ENCODE measurements around the gene TMEM108. TPM values are rescaled to one million over a fixed set of nuclear protein-coding genes. Genes with fewer than 3 reads are reported as not detected.

The TMEM108 gene
- polyA plus RNA-seq, 1 donor (not counting 4 experiments of a cell fraction or from before 2014, with no cell fraction given) = not detected

- Histone ChIP-seq H3K79me2 (ENCODE audit: control insufficient read depth, insufficient read depth, low read length) (no peaks in the 10 kb centered on the region), H3K4me1 (ENCODE audit: control insufficient read depth, extremely low read depth, insufficient read depth, low read length) (no peaks in the 10 kb centered on the region), H2AFZ (ENCODE audit: control insufficient read depth, low read length) (no peak overlapping the region), H3K4me3 (ENCODE audit: control insufficient read depth in 2 of 3, extremely low read depth in 1 of 3, insufficient read depth in 2 of 3, low read depth in 1 of 3, low read length in 3 of 3) (no peak overlapping the region), H3K27me3 (ENCODE audit: control insufficient read depth, extremely low read depth, insufficient read depth, low read length) (peaks cover 8% of the 10 kb centered on the region), H3K4me2 (ENCODE audit: control insufficient read depth, extremely low read depth, insufficient read depth, low read depth, low read length) (no peak overlapping the region), H3K36me3 (ENCODE audit: control insufficient read depth in 2 of 2, extremely low read depth in 1 of 2, insufficient read depth in 2 of 2, low read length in 2 of 2) (no peaks in the 10 kb centered on the region), H3K27ac (ENCODE audit: control insufficient read depth, insufficient read depth, low read length) (no peak overlapping the region), H4K20me1 (ENCODE audit: control insufficient read depth, extremely low read depth, insufficient read depth, low read length) (no peaks in the 10 kb centered on the region), H3K9ac (ENCODE audit: control insufficient read depth, extremely low read depth, insufficient read depth, low read length) (no peak overlapping the region), H3K9me1 (ENCODE audit: control insufficient read depth, extremely low read depth, insufficient read depth, low read length) (no peaks in the 10 kb centered on the region), H3K9me3 (ENCODE audit: control insufficient read depth, low read depth, low read length) (no peaks in the 10 kb centered on the region)
- no peak for TF ChIP-seq CTCF (optimal IDR thresholded peaks at IDR 0.05 in 1 of 3, IDR thresholded peaks at IDR 0.05 in 1 of 3, conservative IDR thresholded peaks at IDR 0.05 in 1 of 3; ENCODE audit: extremely low read depth in 1 of 3, insufficient read depth in 2 of 3, low read length in 3 of 3)
- TF ChIP-seq EZH2 (IDR thresholded peaks at IDR 0.05; ENCODE audit: low read length) = no peak
- dilution Hi-C loops (cut with MboI; ENCODE audit: extremely low pct_ligation_motif_present, low sequenced_read_pairs) = no loop called here
- DNase-seq (ENCODE audit: low read depth, low spot score) (no peak), FAIRE-seq (no peak)
These were observed 329.2 kb downstream of the TMEM108 start for GRCh38 chr3:133367403-133367802.

- H3K36me3 ChIP-seq (ENCODE audit: control insufficient read depth in 2 of 2, extremely low read depth in 1 of 2, insufficient read depth in 2 of 2, low read length in 2 of 2) = no peaks in the 10 kb centered on the region
- no peak overlapping the region for H2AFZ ChIP-seq (ENCODE audit: control insufficient read depth, low read length)
- no peak overlapping the region for H3K4me2 ChIP-seq (ENCODE audit: control insufficient read depth, extremely low read depth, insufficient read depth, low read depth, low read length)
- no peaks in the 10 kb centered on the region for H4K20me1 ChIP-seq (ENCODE audit: control insufficient read depth, extremely low read depth, insufficient read depth, low read length)
- FAIRE-seq (no peak), DNase-seq (ENCODE audit: low read depth, low spot score) (no peak)
- no peaks in the 10 kb centered on the region for H3K79me2 ChIP-seq (ENCODE audit: control insufficient read depth, insufficient read depth, low read length)
- TF ChIP-seq CTCF (optimal IDR thresholded peaks at IDR 0.05 in 1 of 3, IDR thresholded peaks at IDR 0.05 in 1 of 3, conservative IDR thresholded peaks at IDR 0.05 in 1 of 3; ENCODE audit: extremely low read depth in 1 of 3, insufficient read depth in 2 of 3, low read length in 3 of 3) (no peak), EZH2 (IDR thresholded peaks at IDR 0.05; ENCODE audit: low read length) (no peak)
- H3K9ac ChIP-seq (ENCODE audit: control insufficient read depth, extremely low read depth, insufficient read depth, low read length) = no peak overlapping the region
- no peaks in the 10 kb centered on the region for H3K9me3 ChIP-seq (ENCODE audit: control insufficient read depth, low read depth, low read length)
- dilution Hi-C loops (cut with MboI; ENCODE audit: extremely low pct_ligation_motif_present, low sequenced_read_pairs) = no loop called here
- H3K9me1 ChIP-seq (ENCODE audit: control insufficient read depth, extremely low read depth, insufficient read depth, low read length) = no peaks in the 10 kb centered on the region
- H3K4me3 ChIP-seq (ENCODE audit: control insufficient read depth in 2 of 3, extremely low read depth in 1 of 3, insufficient read depth in 2 of 3, low read depth in 1 of 3, low read length in 3 of 3) = no peak overlapping the region
- H3K27ac ChIP-seq (ENCODE audit: control insufficient read depth, insufficient read depth, low read length) = no peak overlapping the region
- peaks cover 8% of the 10 kb centered on the region for H3K27me3 ChIP-seq (ENCODE audit: control insufficient read depth, extremely low read depth, insufficient read depth, low read length)
- no peaks in the 10 kb centered on the region for H3K4me1 ChIP-seq (ENCODE audit: control insufficient read depth, extremely low read depth, insufficient read depth, low read length)
These were observed 329.8 kb downstream of the TMEM108 start for GRCh38 chr3:133367956-133368355.

Data from keratinocyte (primary cell).